Tibial nerve (tissue), 4 donors: Measurements from ENCODE around the gene DPAGT1. TPM values are rescaled to one million over a fixed set of nuclear protein-coding genes. Genes with fewer than 3 reads are reported as not detected.

Experiments
- DNase-seq, 2 donors: peaks; one replicate each; pipeline ENCODE4 v3.0.0-alpha.2; 2019; ENCODE audit warnings: low spot score in 2 of 2
- H3K27ac ChIP-seq, 4 donors: fragments of 200-600 bp; sonication (generic) in 3 of 4; one replicate each; pipeline ENCODE4 v1.5.1; 2017 to 2019; ENCODE audit warnings: mild to moderate bottlenecking in 1 of 4
- H3K27me3 ChIP-seq, 2 donors: fragments of 200-600 bp; sonication (generic) in 1 of 2; one replicate each; pipeline versions ENCODE4 v1.5.1 to v1.6.0; 2017 to 2019
- H3K36me3 ChIP-seq, 3 donors: fragments of 200-600 bp; sonication (generic); one replicate each; pipeline ENCODE4 v1.5.1; 2018 to 2019
- H3K4me1 ChIP-seq, 4 donors: fragments of 200-600 bp; sonication (generic) in 3 of 4; one replicate each; pipeline ENCODE4 v1.5.1; 2017 to 2019
- H3K4me3 ChIP-seq, 4 donors: fragments of 200-600 bp; sonication (generic) in 3 of 4; one replicate each; pipeline ENCODE4 v1.5.1; 2017 to 2019; ENCODE audit warnings: mild to moderate bottlenecking in 1 of 4, moderate library complexity in 1 of 4
- H3K9me3 ChIP-seq, 4 donors: fragments of 200-600 bp; sonication (generic) in 3 of 4; one replicate each; pipeline ENCODE4 v1.5.1; 2017 to 2019
- EP300 ChIP-seq, 2 donors: sonication (generic); formaldehyde crosslinking; IDR thresholded peaks; one replicate each; pipeline ENCODE4 v1.6.1; 2017; ENCODE audit warnings: antibody characterized with exemption in 2 of 2, mild to moderate bottlenecking in 1 of 2
- POLR2A ChIP-seq, 2 donors: fragments of 450-650 bp; IDR thresholded peaks; one replicate each; pipeline ENCODE4 v1.6.1; 2017; ENCODE audit warnings: antibody characterized with exemption in 2 of 2, mild to moderate bottlenecking in 2 of 2, moderate library complexity in 2 of 2
- WGBS, 2 donors: methylation state at CpG; one replicate each; pipeline ENCODE4 v1.1.5; 2018; 5-methylcytosine and 5-hydroxymethylcytosine counted together
- total RNA-seq, 4 donors: library from RNA; depleted of rRNA; stranded (reverse); fragments of >200 nt; gene quantifications; one replicate each; pipeline ENCODE4 v1.1.0, GENCODE V29; 2016
- TF ChIP-seq, protein P1 (sequence below), 5 experiments: fragments of 200-600 bp in 3 of 5; fragments of 450-650 bp in 2 of 5; sonication (generic) in 3 of 5; IDR thresholded peaks; one replicate each; pipeline ENCODE4 v1.5.1; 2016 to 2019; ENCODE audit warnings: antibody characterized with exemption in 5 of 5, mild to moderate bottlenecking in 3 of 5, moderate library complexity in 2 of 5

The DPAGT1 gene
- total RNA-seq, 4 donors from 2014 or later: 20.7 to 33.9 (median 23.5) TPM

DNA sequence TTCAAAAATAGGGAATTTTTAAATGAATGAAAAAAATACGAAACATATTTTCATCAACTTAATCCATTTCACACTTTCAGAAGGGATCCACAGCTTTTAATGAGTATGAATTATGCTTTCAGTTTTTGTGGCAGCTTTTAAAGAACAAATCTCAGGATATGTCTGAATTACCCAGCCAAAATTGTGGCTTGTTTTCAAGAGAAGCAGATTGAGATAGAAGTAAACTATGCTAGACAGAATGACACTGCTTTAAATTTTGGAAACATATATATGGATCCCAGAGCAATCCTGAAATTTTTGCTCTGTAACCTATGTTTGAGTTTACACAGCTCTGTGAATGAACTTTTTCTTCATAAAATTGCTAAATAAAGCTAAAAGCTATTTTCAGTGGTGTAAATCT is 17.3 kb upstream of the DPAGT1 start:
- Histone ChIP-seq H3K4me3 (no peak overlapping the region), H3K36me3 (peaks cover 2 to 42% (median 6%) of the 10 kb centered on the region in 3 donors), H3K27ac (no peak overlapping the region), H3K9me3 (no peaks in the 10 kb centered on the region), H3K4me1 (peaks cover 0 to 25% (median 11%) of the 10 kb centered on the region in 4 donors), H3K27me3 (no peaks in the 10 kb centered on the region)
- WGBS, 2 donors: 86 to 91% methylated on average over 1 of the region's 1 CpG
- TF ChIP-seq, protein P1, sequence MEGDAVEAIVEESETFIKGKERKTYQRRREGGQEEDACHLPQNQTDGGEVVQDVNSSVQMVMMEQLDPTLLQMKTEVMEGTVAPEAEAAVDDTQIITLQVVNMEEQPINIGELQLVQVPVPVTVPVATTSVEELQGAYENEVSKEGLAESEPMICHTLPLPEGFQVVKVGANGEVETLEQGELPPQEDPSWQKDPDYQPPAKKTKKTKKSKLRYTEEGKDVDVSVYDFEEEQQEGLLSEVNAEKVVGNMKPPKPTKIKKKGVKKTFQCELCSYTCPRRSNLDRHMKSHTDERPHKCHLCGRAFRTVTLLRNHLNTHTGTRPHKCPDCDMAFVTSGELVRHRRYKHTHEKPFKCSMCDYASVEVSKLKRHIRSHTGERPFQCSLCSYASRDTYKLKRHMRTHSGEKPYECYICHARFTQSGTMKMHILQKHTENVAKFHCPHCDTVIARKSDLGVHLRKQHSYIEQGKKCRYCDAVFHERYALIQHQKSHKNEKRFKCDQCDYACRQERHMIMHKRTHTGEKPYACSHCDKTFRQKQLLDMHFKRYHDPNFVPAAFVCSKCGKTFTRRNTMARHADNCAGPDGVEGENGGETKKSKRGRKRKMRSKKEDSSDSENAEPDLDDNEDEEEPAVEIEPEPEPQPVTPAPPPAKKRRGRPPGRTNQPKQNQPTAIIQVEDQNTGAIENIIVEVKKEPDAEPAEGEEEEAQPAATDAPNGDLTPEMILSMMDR (IDR thresholded peaks at IDR 0.05): no peak
- no peak for TF ChIP-seq EP300 (IDR thresholded peaks at IDR 0.05)
- no peak for TF ChIP-seq POLR2A (IDR thresholded peaks at IDR 0.05)
- DNase-seq: no peak

- DNase-seq: no peak
Observed at GRCh38 chr11:119118227-119118626, 16.6 kb upstream of the DPAGT1 start.

DNA sequence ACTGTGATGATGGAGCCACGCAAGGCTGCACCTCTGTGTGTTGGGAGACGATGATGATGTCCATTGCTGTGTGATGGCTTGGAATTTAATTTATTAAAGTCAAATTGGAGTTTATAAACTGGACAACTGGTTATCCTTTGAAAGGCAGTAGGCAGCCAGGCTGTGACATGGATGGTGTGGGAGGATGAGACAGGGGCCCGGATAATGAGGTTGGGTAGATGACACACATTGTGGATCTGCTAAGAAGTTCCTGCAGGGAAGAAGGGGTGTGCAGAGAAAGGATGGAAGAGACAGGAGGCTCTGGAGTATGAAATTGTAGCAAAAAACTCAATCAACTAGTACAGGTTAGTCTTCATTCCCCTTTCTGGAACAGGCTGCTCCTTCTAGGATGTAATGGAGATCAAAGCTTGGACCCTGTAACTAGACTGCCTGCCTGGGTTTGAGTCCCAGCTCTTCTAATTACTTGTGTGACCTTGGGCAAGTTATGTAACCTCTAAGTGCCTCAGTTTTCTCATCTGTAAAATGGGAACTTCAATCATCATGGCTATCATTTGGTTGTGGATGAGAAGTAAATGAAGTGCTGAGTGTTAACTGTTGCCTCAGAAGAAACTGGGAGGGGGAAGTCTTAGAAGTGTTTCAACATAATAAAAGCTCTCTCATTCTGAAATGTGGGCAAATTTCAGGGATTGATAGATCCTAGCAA is 15.5 kb upstream of the DPAGT1 start:
- Histone ChIP-seq H3K9me3 (no peaks in the 10 kb centered on the region), H3K27me3 (no peaks in the 10 kb centered on the region), H3K4me3 (no peak overlapping the region), H3K36me3 (peaks cover 2 to 57% (median 4%) of the 10 kb centered on the region in 3 donors), H3K27ac (no peak overlapping the region), H3K4me1 (peaks cover 0 to 12% (median 5%) of the 10 kb centered on the region in 4 donors)
- WGBS, 2 donors: 87 to 91% methylated on average over 3 of the region's 3 CpGs
- TF ChIP-seq, protein P1 (IDR thresholded peaks at IDR 0.05): no peak
- no peak for TF ChIP-seq EP300 (IDR thresholded peaks at IDR 0.05)
- TF ChIP-seq POLR2A (IDR thresholded peaks at IDR 0.05): no peak
- no peak for DNase-seq

More at GRCh38 chr11:119118227-119118626, 16.6 kb upstream of the DPAGT1 start:
- WGBS, 2 donors: 96 to 98% methylated on average over 5 of the region's 5 CpGs
- Histone ChIP-seq H3K36me3 (peaks cover 2 to 46% (median 4%) of the 10 kb centered on the region in 3 donors), H3K27ac (no peak overlapping the region), H3K9me3 (no peaks in the 10 kb centered on the region), H3K4me3 (no peak overlapping the region), H3K4me1 (peaks cover 0 to 23% (median 11%) of the 10 kb centered on the region in 4 donors), H3K27me3 (no peaks in the 10 kb centered on the region)
- TF ChIP-seq, protein P1 (IDR thresholded peaks at IDR 0.05): no peak
- TF ChIP-seq EP300 (IDR thresholded peaks at IDR 0.05) (no peak), POLR2A (IDR thresholded peaks at IDR 0.05) (no peak)

DNA sequence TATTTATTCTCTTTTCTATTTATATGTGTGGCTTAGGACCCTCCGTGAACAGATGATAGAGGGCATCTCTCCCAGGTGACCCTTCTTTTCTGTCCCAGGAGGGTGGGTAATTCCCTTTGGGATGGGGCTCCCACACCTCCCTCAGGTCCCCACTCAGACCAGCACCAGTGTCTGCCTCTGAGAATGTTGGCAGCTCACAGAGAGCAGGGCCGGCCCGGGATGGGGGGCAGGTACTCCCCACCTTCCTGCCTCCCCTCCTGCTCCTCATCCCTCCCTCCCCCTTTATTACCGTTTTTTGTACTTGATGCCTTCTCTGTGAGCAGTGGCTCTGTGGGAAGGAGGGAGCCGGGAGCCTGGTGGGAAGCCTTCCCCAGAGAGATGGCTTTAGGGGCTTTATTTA is 14.9 kb upstream of the DPAGT1 start:
- Histone ChIP-seq H3K4me1 (peaks cover 0 to 8% (median 3%) of the 10 kb centered on the region in 4 donors), H3K9me3 (no peaks in the 10 kb centered on the region), H3K36me3 (peaks cover 2 to 63% (median 4%) of the 10 kb centered on the region in 3 donors), H3K4me3 (no peak overlapping the region), H3K27ac (peak overlapping the region in 2 of 4 donors; percentile 58 to 60), H3K27me3 (no peaks in the 10 kb centered on the region)
- TF ChIP-seq, protein P1 (IDR thresholded peaks at IDR 0.05): no peak
- TF ChIP-seq POLR2A (IDR thresholded peaks at IDR 0.05) (no peak), EP300 (IDR thresholded peaks at IDR 0.05) (no peak)
- no peak for DNase-seq
- WGBS, 2 donors: 64 to 69% methylated on average over 5 of the region's 5 CpGs

- no peaks in the 10 kb centered on the region for H3K9me3 ChIP-seq
- peak overlapping the region in 3 of 4 donors; percentile 47 to 60 (median 58) for H3K27ac ChIP-seq
- DNase-seq: no peak
- peaks cover 0 to 8% (median 3%) of the 10 kb centered on the region in 4 donors for H3K4me1 ChIP-seq
- WGBS, 2 donors: 82 to 85% methylated on average over 10 of the region's 10 CpGs
- peaks cover 2 to 66% (median 7%) of the 10 kb centered on the region in 3 donors for H3K36me3 ChIP-seq
- H3K4me3 ChIP-seq: peak overlapping the region in 1 of 4 donors; percentile 24
- no peak for TF ChIP-seq POLR2A (IDR thresholded peaks at IDR 0.05)
- no peak for TF ChIP-seq EP300 (IDR thresholded peaks at IDR 0.05)
- TF ChIP-seq, protein P1 (IDR thresholded peaks at IDR 0.05): no peak
- H3K27me3 ChIP-seq: no peaks in the 10 kb centered on the region
Observed at GRCh38 chr11:119116235-119116594, 14.6 kb upstream of the DPAGT1 start.
